ENCODE results near the gene C7orf57.

The C7orf57 gene

DNA sequence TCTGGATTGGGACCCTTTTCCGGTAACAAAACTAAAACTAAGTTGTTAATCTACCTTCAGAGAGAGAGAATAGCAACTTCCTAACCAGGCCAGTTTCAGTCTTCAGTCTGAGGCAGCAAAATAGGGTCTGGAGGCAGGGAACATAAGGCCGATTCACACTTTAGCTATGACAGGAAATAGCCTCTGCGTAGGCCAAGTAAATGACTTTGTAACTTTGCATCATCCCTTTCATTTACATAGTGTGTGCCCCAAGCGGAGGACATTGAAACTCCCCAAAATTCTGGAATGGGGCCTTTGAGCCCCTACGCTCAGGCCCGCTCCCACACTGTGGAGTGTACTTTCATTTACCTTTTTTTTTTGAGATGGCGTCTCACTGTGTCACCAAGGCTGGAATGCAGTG is 52.0 kb downstream of the C7orf57 start:
- no peak for DNase-seq

DNA sequence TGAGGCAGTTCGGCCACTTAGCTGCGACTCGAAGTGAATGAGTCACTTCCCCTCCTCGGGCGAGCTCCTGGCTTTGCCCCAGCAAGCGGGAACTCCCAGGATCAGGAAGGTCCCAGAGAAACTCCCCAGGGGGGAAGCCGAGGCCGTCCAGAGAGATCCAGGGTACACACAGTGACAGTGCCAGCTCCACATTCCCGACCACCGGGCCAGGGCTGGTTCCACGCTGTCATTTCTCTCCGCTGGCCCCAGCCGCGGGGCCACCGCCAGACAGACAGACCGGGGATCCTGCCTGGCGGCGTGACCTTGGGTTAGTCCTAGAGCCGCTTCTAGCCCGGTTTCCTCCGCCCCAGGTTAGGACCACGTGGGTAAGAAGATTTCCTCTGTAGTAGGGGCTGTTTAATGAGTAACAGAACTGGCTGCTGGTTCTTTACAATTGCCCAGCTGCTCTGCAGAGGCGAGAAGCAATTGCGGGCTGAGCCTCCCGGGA is 53.3 kb downstream of the C7orf57 start:
- DNase-seq, result peak in 1 of 2 experiments; percentile 26

DNA sequence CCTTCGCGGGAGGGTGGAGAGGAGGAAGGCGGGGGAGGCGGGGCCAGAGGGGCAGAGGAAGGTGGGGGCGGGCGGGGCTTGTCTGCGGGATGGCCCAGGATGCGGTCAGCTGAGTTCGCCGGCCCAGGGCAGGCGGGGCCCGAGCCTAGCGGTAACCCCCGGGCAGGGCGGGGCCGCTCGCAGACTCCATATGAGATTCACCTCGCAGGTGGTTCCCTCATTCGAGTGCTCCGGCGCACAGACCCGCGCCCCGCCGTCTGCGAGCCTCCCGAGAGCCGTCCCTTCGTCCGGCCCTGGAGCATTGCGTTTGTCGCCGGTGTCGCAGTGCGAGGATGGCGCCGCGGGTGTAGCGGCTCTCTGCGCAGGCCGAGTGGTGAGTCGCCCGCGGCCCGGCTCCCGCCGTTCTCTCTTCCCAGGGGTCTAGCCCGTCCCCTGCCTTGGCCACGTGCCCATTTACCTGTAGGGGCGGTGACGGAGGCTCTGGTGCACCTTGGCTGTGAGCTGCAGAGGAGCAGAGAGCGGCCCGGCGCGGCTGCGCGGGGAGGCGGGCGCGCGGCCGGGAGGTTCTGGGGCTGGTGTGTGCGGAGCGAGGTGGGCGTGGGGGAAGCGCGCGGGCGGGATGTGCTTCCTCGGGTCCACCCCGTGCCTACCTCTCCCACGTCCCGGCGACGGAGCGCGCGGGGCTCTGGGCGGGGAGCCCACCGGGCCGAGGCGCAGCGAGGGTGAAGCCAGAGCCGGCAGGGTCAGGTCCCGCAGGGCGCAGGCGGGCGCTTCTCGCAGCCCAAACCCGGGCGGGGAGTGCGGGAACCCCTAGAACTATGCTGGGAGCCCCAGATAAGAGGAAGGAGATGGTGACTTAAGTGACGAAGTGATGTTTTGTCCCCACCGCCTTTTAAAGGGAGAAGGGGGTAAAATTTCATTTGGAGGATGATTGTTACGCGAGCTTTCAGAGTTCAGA is 54.0 kb downstream of the C7orf57 start, which contains the start of gene UPP1:
Gene UPP1 (plus strand): TSS at position 220 of the 958 bp plus-strand sequence. CDS start 5,519 bp downstream, outside the sequence.
- DNase-seq, result peak; percentile 74 to 75

DNA sequence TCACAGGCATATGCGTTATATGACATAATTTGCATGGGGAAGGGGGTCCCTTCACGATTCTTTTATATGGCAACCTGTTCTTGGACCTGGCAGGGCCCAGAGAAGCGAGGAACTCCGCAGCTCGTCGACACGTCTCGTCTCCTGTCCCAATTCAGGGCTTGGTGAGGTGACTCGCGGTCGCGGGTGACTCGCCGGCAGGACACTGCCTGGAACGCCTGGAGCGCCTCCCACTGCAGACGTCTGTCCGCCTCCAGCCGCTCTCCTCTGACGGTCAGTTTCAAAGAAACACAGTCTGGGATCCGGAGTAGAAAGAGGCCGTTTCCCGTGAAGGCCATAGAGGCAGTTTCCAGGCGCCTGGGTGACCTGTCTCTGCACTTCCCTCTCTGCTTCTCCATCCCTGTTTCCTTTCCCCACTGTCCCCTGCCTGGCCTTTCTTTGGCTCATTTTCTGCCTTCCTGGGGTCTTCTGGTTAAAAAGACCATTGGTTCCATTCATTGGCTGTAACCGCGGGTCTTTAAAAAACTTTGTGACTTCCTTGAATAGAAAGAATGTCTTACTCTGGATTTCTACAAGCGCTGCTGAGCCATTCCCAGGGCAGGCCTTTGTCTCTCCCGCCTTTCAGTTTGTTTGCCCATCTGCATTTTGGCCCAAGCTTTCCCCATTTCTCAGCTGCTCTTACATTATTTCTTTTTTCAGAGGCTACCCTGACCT is 54.9 kb downstream of the C7orf57 start:
- DNase-seq, result no peak

DNA sequence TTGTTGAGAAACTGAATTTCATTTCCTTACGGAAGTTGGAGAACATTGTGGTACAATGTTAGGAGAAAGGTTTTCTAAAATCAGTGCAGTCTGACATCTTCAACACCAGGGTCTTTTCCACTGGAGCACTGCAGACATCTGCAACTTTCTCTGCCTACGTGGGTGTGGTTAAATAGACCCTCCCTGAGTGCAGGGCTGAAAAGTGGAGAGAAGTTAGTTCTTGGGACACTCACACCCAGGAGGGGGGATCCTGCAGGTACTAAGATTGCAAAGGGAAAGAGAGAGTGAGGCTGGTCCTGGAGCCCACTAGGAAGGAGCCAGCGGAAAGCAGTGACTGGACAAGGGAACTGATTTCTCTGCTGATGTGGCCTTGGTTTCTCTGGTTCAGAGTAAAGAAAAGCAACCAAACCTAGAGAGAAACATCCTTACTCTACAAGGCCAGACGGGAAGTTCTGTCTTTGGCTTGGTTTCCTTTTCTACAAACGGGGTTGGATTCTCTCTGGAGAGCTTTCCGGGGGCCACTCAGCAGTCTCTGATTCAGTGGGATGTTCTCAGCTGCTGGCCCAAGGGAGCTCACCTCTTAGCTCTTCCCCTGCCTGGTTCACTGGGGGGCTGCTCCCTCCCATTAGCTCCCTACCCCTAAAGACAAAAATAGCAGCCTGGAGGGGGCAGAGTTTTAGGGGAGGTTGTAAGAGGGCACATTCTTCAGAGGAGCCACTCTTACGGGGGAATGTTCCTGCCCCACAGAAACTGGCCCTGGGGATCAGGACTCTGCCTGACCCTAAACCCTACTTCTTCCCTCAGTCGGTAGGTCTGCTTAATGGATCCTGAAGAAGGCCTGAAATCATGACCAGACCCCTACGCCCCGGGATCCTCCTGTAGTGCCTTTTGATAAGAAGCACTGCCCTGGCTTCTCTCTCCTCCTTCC is 56.4 kb downstream of the C7orf57 start:
- DNase-seq, result no peak

DNA sequence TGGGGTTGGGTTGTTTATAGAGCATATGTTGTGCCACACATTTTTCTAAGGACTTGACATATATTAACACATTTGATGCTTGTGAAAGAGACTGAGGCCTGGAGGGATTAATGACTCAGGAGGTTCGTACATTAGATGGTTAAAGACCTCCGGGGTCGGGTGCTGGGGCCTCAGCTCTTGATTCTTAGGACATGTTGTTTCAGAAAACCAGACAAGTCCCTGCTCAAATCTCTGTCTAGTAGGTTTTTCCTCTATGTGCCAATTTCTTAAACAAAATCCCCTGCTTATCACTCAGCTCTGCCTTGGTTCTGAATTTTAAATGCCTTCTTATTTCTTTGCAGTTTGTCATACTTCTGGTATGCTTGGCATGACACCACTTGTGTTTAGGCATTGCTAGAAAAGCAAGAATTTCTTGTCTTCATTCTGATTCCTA is 59.5 kb downstream of the C7orf57 start:
- no peak for DNase-seq

DNA sequence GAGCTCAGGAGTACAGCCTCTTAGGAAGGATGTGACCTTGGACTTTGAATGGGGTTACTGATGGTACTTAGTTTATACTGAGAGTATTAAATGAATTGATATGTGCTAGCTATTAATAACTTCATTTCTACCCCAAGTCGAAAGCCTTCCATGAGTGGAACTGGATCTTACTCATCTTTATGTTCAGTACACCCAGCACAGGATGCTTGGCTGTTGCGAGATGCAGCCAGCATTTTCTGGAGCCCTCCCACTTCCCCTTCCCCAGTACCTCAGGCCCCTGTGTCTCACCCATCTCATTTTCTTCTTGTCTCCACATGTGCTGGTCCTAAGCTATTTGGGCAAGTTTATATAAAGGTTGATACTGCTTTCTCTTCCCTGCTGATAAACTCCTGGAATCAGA is 60.9 kb downstream of the C7orf57 start:
- no peak for DNase-seq

DNA sequence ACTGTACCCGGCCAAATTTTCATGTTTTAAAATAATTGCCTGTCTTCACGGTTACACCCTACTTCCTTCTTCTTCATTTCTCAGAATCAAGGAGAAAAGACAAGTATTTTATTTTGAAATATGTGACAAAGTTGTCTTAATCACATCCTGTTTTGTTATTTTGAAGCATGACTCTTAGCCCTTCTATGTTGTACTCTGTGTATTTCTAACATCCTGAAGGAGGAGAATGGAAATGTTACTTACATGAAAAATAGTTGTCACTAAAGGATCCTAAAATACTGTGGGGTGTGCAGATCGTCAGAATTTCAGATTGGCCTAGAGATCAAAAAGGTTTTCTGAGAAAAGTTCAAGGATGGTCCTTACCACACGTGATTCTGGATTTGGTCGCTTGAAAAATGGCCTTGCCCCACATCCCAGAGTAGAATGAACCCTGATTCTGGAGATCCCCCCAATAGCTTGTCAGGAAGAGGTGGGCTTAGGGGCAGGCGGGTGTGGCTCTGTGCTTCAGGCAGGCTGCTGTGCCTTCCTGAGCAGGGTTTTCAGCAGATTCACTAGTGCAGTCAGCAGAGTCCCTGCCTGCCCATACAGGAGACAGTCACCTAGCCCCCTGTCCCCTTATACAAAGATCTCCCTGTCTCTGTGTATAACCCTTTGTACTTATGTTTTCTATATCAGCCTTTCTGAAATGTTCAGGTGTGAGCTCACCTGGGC is 62.3 kb downstream of the C7orf57 start:
- no peak for DNase-seq

DNA sequence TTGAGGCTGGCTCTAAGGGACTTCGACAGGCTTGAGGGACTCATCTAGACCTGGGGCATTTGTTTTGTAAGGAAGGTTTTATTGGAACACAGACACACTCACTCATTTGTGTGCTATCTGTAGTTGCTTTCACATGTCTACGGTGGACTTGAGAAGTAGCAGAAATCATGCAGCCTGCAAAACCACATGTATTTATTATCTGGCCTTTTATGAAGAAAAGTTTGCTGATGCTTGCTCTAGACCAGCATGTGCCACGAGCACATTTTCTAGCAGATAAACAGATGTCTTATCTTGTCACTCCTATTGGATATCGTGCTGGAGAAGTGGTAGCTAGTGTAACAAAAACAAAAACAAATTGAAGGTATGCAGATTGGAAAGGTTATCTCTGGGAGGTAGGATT is 63.5 kb downstream of the C7orf57 start:
- DNase-seq, result no peak

DNA sequence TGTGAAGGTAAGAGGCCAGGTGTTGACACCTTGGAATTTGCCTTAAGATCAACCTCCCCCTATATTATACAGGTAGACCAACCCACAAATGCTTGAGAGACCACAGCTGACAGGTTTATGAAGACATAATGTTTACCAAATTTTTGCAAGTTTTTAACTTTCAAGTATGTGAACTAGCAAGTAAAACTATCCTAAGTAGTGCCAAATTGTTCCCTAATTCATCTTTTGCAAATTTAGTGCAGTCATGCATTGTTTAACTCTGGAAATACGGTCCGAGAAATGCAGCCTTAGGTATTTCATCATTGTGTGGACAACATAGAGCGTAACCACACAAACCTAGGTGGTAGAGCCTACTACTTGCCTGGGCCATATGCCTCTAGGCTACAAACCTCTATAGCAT is 64.4 kb downstream of the C7orf57 start:
- DNase-seq, result no peak

DNA sequence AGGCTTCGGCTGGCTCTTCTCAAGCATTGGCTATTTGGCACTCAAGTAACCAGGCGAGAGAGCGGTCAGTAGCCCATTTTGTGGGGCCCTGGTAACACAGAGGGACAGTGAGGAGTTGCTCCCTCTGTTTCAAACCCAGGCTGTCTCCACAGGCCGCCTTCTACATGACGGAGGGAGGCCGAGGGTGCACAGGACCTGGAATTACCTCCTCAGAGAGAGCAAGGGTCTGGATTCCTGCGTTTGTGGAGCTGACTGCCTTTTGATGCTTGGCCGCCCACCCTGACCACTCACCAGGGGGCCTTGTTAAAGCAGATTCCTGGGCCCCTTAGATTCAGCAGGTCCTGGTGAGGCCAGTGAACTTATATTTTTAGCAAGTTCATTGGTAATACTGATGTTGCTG is 66.0 kb downstream of the C7orf57 start:
- DNase-seq, result no peak

DNA sequence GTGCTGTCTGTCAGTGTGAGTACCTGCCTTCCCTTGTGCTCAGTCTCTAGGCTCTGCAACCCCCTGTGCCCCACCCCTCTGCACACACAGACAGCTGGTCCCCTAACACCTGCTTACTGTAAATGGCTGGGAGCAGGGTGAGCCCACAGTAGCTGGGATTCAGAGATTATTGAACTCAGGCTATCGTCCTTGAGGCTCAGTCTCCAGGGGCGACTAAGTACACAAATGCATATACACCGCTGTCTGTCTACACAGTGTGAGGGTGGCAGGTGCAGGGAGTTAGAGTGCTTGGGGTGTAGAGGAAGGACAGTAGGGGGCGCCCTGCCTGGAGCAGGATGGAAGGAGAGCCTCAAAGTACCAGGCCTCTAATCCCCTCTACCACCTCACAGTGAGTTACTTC is 66.6 kb downstream of the C7orf57 start:
- DNase-seq, result peak in 1 of 2 experiments; percentile 49

DNA sequence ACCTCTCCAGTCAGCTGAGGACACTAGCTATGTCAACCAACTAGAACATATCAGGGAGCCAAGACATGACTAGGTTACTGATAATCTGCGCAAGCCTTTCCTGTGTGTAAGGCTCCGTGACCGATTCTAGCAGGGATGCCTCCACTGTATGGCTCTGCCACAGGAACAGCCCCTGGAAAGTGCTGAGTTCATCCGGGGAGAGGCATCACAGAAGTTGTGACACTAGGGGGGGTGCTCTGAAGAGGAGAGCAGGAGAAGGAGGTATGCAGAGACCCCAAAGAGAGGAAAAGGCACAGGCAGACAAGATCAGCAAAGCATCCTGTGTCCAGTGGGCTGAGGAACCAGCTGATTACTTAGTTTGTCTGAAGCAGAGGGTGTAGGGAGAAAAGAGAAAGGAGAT is 67.2 kb downstream of the C7orf57 start:
- no peak for DNase-seq

DNA sequence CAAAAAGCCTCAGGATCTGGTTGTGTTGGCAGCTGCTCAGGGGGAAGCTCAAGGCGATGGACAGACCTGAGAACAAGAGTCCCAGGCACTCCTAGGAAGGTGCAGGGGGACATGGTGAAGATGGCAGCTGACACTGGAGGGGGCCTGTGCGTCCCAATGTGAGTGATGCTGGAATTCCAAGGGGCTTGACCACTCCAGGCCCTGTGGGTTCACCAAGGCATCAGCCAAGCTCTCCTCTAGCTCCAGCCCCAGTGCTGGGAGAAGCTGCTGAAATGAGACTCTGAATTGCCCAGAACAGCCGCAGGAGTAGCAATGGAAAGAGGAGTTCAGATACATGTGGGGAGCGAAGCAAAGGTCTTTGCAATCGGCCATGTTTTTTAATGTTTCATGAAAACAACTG is 69.7 kb downstream of the C7orf57 start:
- no peak for DNase-seq

DNA sequence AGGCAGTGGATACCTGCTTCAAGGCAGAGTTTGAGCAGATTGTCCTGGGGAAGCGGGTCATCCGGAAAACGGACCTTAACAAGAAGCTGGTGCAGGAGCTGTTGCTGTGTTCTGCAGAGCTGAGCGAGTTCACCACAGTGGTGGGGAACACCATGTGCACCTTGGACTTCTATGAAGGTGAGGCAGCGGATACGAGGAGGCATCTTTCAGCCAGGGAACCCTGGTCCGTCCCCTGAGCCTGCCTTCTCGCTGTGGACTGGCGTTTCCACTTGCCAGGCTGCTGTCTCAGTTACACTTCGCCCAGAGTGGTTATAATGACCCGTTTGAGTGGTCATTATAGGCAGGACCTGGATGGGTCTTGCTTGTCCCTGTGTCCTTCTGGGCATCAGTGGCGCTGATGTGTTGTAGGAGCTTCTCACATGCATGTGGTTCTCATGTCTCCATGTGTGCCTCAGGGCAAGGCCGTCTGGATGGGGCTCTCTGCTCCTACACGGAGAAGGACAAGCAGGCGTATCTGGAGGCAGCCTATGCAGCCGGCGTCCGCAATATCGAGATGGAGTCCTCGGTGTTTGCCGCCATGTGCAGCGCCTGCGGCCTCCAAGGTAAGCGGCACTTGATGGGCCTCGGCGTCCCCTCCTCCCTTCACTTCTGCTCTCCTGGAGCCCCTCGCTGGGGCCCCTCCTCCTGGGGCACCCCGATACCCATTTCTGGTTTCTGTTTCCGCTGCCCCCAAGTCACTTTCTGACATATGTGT is 71.7 kb downstream of the C7orf57 start:
- DNase-seq, result no peak

DNA sequence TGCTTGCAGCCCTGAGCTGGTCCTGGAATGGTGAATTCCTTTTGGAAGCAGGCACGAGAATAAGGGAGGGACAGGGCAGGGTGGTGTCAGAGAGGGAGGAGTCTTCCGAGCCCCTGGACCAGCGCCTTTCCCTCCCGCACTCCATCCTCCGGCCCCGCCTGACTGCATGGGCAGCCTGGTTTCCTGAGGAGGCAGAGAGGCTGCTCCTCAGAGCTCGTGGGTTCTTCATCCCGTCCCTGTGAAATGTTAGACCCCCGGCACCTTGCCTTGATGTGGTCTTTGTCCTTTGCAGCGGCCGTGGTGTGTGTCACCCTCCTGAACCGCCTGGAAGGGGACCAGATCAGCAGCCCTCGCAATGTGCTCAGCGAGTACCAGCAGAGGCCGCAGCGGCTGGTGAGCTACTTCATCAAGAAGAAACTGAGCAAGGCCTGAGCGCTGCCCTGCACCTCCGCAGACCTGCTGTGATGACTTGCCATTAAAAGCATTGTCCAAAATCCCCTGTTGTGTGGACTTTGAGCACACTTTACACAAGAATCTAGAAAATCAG is 72.7 kb downstream of the C7orf57 start:
- DNase-seq, result no peak

DNA sequence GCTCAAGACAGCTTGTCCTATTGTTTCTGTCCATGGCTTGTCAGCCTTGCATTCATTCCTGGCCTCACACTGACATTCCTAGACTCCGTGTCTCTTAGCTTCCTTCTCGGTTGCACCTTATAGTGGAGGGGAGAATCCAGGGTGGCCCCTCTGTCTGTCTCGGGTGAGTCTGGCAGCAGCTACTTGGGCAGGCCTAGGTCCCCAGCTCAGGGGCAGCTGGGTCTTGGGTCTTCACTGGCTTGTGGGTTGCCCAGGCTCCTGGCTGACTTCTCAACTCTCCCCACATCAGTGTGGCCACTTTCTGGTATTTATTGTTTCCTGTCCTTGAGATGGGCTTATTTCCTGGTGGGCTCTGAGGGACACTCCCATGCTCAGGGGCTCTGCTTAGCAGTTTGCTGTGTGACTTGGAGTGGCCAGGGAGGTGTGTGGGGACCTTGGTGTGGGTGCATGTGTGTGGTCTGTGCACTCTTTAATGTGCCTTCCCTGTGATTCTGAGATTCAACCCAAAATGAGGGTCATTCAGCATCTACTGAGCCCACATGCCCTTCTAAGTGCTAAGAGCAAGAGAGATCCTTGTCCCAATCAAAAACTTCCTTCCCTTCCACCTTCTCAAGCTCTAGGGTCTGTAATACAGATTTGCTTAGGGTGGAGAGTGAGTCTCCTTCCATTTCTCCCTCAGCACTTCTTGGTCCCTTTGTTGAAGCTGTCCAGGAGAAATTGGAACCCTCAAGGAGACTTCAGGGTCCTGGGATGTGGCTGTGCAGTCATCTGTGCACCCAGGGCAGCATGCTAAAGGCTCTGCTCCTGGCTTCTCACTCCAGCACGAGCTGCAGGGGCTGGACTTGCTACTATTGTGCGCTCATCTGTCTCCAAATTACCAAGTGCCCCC is 73.9 kb downstream of the C7orf57 start:
- no peak for DNase-seq

DNA sequence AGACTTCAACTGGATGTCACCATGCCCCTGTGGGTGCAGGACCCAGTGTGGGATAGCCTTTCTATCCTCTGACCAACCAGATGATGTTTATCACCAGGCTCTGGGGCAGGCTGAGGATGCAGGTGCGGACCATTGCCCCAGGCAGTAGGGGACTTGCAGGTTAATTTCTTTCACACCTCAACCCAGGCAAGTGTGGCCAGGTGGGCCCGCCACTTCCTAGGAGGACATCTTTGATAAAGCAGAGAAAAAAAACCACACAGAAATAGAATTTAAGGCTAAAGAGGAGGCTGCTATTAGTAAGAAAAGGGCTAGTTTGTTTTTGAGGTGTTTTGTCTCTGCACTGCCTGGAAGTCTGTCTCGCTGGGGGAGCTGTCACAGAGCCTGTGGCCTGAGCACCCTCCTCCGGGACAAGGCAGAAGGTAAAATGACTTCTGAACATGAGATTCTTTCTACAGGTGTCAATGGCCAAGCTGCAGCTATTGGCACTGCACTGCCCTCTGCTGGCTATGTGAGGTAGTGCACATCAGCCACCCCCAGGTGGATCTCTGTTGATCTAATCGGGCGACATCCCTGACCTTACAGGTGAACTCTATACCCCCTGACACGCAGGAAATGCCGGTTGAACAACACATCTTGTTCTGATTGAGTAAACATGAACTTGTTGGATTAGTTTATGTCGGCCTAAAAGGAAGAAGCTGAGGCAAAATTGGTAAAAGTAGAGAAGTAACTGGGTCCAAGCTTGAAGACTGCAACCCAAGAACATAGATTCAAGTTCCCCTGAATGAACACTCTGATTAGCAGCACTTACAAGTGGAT is 74.7 kb downstream of the C7orf57 start:
- peak; percentile 43 to 68 for DNase-seq

DNA sequence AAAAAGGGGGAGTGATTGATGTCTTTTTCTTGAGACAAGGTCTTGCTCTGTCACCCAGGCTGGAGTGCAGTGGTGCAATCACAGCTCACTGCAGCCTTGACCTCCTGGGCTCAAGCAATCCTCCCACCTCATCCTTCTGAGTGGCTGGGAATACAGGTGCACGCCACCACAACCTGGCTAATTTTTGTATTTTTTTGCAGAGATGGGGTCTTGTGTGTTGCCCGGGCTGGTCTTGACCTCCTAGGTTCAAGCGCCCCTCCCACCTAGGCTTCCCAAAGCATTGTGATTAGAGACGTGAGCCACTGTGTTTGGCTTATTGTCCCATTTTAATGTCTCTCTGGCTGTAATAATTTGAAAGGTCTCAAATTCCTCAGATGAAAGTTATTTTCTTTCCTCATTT is 75.5 kb downstream of the C7orf57 start:
- DNase-seq, result no peak
